Activated CD8-positive, alpha-beta memory T cell treated with anti-CD3 and anti-CD28 coated beads, Interleukin-2, amount 50 U/mL, for 1 hour (primary cell): Measurements from ENCODE around the gene HSD11B1L.

Experiments used
- DNase-seq: peaks from one replicate; pipeline ENCODE4 v3.0.0-alpha.2; 2020; ENCODE audit errors: extremely low read depth

Gene HSD11B1L

DNA sequence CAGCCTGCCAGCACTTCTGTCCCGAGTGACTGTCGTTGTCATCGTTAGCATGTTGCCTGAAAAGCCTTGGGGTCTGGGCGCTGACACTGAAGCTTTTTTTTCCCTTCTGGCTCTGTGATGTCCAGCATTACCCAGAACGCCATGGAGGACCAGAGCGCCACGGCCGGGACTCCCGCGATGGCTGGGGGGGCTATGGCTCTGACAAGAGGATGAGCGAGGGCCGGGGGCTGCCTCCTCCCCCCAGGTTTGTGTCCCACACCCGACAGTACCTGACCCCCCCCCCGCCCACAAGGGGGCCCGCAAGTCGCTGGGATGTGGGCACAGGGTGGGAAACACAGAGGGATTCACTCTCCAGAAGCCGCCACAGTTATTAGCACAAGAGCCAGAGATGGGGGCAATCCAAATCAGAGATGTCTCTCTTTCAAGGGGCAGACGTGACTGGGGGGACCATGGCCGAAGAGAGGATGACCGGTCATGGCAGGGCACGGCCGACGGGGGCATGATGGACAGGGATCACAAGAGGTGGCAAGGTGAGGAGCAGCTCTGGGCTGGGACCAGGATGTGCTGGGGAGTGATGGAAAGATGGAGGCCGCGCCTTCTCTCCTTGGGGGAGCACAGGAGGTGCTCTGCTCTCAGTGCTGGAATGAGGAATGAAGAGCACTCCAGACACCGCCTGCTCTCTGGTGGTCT, 13.8 kb upstream of the HSD11B1L start:
- no peak for DNase-seq

DNA sequence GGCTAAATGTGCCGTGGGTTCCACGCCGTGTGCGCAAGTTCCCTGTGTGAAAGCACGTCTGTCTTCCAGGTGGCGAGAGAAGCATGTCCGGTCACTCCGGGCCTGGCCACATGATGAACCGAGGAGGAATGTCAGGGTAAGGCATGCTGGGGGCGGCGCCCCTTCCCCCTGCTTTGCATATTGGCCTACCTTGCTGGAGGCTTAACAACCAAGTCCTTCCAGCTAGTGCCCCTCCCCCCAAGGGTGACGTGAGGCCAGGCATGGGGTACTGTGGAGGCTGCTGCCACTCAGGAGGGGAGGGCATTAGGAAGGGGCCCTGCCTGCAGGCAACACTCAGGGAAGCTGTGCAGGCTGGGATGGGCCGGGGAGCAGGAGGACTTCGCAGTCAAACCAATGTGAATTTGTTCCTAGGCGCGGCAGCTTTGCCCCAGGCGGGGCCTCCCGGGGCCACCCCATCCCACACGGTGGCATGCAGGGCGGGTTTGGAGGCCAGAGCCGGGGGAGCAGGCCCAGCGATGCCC, 13.0 kb upstream of the HSD11B1L start:
- no peak for DNase-seq

DNA sequence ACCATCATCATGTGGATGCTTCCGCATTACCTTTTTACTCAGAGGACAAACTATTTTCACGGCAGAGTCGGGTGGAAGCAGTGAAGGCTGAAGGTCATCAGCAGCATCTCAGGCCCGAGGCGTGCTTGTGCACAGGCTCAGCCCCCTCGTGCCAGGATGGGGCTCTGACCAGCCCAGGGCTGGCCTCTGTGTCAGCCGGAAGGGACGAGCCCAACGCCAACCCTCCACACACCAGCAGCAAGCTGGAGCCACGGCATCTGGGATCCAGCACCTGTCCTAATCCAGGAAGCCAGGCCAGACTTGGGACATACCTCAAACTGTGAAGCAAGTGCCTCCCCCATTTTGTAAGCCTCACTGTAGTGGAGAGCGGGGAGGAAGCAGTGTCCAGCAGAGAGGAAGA, 11.6 kb upstream of the HSD11B1L start:
- DNase-seq: no peak

DNA sequence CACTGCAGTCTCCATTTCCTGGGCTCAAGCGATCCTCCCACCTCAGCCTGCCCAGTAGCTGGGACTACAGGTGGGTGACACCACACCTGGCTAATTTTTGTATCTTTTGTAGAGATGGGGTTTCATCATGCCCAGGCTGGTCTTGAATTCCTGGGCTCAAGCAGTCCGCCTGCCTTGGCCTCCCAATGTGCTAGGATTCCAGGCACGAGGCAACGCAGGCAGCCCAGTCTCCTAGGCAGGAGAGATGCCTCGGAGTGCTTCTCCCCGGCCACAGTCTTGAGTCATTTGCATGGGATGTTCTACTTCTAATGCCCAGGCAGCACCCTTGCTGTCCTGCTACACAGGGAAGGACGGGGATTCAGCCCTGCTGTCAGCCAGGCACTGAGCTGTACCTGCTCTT, 9.2 kb upstream of the HSD11B1L start:
- DNase-seq: no peak

DNA sequence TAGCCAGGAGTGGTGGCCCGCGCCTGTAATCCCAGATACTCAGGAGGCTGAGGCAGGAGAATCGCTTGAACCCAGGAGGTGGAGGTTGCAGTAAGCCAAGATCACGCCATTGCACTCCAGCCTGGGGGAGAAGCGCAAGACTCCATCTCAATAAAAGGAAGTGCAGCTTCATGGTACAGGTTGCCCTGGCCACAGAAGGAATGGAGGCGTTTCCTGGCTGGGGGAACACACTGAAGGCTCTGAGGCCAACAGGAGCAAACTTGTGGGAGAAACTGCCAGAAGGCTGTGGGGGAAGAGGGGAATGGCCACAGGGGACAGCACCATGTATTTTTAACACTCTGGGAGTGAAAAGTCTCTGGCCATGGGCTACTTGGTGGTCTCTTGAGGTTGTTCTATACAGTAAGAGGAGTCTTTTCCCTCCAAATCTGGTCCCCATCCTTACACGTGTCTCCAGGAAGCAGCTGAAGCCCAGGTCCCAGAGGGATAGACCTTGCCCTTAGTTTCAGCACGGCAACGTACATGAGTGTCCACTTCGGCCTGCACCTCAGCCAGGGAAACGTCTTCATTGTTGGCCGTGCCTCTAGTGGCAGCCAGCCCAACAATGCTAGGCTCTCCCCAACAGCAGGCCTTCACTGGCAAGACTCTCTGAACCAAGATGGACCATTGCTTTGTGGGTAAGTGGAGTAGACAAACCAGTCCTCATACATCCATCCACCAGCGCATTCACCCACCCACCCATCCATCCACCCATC, 7.9 kb upstream of the HSD11B1L start:
- DNase-seq: no peak

DNA sequence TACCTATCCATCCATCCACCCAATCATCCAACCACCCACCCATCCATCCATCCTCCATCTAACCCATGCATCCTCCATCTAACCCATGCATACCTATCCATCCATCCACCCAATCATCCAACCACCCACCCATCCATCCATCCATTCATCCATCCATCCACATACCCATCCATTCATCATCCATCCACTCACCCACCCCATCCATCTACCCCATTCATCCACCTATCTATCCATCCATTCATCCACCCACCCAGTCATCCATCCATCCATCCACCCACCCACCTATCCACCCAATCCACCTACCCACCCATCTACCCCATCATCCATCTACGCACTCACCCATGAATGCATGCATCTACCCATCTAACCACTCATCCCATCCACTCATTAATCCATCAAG, 7.1 kb upstream of the HSD11B1L start:
- DNase-seq: no peak

DNA sequence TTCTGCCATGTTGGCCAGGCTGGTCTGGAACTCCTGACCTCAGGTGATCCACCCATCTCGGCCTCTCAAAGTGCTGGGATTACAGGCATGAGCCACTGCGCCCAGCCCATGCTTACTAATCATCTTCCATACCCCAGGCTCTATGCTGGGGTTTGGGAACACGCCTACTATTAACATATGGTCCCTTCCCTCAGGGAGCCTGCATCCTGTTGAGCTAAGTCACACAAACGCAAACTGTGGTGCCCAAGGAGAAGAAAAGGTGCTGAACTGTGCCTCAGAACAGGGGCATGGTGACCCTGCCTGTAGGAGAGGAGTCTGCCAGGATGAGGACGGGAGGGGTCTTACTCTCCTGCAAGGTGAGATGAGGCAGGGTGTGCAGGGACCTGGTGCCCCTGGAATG, 6.1 kb upstream of the HSD11B1L start:
- no peak for DNase-seq

DNA sequence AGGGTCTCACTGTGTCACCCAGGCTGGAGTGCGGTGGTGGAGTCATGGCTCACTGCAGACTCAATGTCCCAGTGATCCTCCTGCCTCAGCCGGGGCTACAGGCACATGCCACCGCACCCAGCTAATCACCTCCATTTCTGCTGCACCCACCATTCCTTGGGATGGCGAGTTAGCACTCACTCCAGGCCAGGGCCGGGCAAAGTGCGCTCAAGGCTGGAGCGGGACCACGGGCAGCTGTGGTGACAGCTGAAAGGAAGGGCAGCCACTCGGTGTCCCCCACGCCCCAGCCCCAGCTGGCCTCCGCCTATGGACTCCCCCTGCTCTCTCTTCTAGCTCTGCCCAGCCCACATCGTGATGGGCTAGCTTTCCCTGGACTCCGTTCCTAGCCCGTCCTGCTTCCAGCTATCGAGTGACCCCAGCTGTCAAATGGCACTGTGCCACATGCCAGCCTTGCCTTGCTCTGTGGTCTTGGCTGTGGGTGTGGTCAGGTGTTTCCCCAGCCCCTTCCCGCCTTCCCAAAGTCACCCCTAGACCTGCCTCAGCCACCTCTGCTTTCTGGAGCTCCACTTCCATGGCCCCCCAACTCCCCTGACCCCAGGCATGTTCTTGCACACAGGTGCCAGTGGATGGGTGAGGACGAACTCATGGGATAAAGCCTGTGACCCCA, 4.6 kb upstream of the HSD11B1L start:
- no peak for DNase-seq

DNA sequence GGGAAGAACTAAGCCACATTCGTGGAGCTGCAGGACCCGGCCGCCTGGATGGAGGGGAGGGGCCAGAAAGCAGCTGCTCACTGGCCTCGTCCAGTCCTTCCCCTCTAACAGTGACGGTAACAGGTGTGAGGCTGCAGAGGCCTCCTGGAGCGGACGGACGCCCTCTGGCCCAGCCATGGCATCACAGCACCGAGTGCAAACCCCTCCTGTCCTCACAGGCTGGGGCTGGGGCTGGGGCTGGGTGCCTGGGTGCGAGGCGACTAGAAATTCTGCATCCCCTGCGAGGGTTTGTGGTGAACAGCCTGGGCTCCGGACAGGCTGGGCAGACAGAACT, 4.1 kb upstream of the HSD11B1L start:
- no peak for DNase-seq

DNA sequence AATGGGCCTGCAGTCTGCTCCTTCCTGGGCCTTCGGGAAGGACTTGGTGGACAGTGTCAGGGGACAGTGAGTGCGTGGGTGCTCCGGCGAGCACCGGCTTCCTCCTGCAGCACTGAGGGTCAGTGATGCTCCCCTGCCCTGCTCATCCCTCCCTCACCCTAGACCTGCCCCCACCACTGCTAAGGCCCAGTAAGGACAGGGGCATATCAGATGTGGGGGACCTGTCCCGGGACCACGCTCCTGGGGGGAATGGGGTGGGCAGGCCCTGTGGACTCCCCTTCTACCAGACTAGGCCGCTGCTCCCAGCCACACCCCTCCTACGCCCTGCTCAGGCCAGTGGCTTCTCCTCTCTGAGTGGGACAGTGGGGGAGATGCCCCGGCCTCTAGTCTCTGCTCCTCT, 3.7 kb upstream of the HSD11B1L start:
- DNase-seq: no peak

DNA sequence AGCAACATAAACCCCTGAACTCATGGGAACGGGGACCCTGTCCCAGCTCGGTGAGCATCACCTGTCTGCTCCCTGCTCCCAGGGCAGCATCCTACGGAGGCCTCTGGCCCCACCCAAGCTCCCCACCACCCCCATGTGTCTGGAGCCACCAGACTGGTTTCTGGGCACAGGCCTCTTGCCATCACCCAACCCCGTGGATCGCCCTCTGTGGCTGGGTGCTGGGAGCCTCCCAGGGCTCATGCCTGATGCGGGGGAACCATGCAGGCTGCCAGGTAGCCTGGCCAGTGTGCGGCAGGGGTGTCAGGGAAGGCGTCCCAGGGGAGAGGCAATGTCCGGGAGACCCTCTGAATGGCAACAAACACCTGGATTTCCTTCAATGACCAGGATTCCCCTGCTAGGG, 3.2 kb upstream of the HSD11B1L start:
- DNase-seq: no peak

DNA sequence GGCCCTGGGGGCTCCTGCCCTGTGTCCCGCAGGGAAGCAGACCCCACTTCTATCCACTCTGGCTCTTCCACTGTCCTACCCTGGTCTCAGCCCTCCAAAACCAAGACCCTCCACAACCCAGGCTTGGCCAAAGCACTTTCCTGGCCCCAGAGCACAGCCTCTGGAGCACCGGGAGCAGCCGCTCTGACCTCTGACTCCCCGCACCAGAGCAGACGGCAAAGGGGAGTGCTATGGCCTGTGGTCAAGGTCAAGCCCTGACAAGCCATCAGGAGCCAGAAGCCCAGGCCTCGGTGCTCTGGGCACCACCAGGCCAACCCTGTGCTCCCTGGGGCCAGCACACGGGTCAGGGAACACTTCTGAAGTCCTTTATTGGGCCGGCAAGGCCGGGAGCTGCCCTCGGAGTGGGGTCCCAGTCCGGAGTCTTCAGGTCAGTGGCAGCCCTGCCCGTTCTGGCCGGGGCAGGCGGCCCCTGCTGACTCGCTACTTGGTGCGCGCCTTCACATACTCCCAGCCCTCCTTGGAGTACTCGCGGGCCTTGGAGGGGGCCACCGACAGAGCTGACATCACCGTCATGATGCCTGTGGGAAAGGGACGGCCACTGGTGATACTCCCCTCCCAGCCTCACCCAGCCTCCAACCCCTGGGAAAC, 2.6 kb upstream of the HSD11B1L start:
- DNase-seq: no peak

DNA sequence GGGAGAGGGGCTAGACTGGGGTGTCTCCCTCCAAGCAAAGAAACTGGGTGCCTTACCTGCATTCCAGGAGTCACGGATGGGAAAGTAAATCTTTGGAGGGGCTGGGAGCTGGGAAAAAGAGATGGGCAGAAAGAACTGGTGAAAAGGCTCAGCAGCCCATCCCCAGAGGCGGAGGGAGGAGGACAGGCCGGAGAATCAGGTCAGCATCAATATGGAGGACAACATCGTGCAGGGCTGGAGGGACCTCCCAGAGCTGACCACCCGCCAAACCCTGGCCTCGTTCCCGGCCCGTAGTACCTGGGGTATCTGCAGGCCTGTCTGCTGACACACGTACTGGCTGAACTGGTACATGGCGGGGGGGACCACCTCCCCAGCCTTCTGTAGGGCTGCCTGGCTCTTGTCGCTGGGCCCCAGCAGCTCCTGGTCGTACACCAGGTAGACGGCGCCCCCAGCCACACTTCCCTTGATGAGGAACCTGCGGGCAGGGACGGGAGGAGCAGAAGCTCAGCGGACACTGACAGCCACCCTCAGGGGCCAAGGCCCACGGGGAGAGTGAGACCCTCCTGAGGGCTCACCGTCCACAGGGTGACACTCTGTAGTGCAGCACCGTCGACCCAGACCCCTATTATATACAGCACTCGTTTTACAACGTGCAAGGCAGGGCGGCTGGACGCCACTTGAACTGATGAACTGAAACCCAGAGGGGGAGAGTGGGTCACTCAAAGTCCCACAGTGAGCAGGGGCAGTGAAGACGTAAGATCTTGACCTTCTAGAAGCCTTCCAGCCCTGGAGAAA, 1.3 kb upstream of the HSD11B1L start:
- DNase-seq: no peak

DNA sequence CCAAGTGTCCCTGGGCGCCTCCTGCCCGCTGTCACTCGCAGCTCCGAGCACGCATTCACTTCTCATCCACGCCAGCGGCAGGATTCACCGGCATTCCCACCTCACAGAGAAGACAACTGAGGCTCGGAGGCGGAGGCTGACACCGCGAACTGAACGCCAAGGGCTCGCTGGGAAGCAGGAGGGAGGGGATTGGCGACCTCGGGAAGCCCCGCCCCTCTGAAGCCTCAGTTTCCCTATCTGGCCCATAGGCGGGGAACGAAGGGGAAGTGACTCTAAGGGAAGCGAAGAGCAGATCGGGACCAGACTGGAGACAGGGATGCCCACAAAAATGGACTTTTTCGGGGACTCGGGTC, 767 bp upstream of the HSD11B1L start:
- DNase-seq: no peak

DNA sequence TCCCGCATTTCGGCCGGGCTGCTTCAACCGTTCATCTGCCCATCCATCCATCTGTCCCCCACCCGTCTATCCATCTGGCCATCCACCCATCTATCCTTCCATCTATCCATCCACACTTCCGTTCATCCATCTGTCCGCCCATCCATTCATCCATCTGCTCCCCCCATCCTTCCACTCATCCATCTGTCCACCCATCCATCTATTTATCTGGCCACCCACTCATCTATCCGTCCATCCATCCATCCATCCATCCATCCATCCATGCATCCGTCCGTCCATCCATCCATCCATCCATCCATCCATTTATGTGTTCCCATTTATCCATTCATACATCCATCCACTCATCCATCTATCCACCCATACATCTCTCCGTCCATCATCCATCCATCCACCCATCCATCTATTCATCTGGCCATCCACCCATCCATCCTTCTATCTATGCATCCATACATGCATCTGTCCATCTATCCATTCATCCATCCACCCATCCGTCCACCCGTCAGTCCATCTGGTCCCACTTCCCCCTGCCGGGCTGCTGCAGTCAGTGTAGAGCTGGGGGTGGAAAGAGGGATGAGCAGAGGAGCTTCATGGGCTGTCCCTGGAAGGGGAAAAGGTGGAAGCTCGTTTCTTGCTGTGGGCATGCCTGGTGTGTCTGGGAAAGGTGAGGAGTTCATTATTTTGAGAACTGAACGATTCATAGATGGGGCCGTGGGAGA, 722 bp downstream of the HSD11B1L start:
- DNase-seq: no peak

DNA sequence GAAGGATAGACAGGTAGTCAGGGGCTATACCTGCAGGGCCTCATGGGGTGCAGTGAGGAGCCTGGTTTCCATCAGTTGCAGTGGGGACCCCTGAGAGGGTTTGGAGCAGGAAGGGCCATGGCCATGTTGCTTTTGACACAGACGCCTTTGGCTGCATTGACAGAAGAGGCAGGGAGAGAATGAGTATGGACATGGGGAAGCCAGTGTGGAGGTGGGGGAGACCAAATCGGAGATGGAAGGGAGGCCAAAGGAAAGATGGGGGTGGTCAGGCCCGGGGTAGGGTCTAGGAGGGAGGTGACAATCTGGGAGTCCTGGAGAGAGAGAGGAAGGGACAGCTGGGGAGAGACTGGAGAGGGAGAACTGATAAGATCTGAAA, 1.3 kb downstream of the HSD11B1L start:
- DNase-seq: no peak

DNA sequence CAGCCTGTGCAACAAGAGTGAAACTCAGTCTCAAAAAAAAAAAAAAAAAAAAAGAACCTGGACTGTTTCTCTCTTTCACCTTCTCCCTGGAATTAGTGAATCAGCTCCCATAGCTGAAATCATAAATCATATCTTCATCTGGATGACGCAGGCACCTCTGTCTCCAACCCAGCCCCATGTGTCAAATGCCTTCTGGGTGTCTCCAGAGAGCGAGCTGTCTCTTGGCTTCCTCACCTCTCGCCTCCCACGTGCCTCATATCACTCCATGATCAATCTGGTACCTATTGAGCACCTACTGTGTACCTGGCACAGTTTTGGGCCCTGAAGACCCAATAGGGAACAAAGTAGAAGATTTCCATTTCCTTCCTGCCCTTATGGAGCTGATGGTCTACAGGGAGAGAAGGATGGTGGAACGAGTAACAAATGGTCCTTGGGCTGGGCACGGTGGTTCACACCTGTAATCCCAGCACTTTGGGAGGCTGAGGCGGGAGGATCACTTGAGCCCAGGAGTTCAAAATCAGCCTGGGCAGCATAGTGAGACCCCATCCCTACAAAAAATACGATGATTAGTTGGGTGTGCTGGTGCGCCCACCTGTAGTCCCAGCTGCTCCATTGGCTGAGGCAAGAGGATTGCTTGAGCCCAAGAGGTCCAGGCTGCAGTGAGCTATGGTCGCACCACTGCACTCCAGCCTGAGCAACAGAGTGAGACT, 2.5 kb downstream of the HSD11B1L start:
- DNase-seq: no peak

DNA sequence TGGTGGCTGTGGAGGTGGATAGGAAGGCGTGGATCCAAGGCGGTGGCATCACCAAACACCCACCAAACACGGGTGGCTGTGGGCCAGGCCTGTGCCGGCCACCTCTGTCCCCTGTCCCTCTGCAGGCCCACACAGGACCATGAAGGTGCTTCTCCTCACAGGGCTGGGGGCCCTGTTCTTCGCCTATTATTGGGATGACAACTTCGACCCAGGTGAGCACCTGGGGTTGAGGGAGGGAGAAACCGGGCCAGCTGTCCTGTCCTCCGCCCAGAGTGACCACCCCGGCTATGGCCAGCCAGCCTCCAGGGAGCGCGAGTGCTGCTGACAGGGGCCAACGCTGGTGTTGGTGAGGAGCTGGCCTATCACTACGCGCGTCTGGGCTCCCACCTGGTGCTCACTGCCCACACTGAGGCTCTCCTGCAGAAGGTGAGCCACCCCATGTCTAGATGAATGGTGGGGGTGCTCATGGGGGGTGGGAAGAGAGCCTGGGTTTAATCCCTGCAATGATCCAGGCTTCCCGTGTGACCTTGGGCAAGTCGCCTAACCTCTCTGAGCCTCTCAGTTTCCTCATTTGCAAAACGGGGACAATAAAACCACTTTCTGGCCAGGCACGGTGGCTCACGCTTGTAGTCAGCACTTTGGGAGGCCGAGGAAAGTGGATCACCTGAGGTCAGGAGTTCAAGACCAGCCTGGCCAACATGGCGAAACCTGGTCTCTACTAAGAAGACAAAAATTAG, 4.0 kb downstream of the HSD11B1L start:
- DNase-seq: no peak

DNA sequence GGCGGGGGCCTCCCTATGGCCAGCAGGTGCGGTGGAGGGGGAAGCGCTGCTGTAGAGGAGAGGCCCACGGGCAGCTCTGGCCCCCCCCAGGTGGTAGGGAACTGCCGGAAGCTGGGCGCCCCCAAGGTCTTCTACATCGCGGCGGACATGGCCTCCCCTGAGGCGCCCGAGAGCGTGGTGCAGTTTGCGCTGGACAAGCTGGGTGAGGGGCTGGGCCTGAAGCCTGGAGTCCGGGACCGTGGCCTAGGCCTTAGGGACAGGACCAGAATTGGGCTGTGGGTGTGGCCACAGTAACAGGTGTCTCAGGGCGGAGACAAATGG, 5.5 kb downstream of the HSD11B1L start:
- no peak for DNase-seq
